Neural crest cell (in vitro differentiated cells): Measurements from ENCODE around the gene GPR55. TPM values are rescaled to one million over a fixed set of nuclear protein-coding genes. Genes with fewer than 3 reads are reported as not detected.
A peak's percentile ranks its signal among the peaks of the same experiment; 100 is the strongest.

Source experiments
- DNase-seq: peaks from one replicate; pipeline ENCODE4 v3.0.0; 2021; ENCODE audit warnings: low read depth, mixed read lengths, low spot score
- H3K27ac Mint-ChIP-seq: one replicate; pipeline ENCODE4 v1.8.0; 2021; ENCODE audit warnings: mild to moderate bottlenecking, mixed read lengths; ENCODE audit not compliant: unreplicated experiment
- H3K27me3 Mint-ChIP-seq: 2 replicates; pipeline ENCODE4 v1.8.0; 2021; ENCODE audit warnings: low read depth, mild to moderate bottlenecking, mixed read lengths
- H3K36me3 Mint-ChIP-seq: 2 replicates; pipeline ENCODE4 v1.8.0; 2021; ENCODE audit warnings: low read depth, mild to moderate bottlenecking, mixed read lengths
- H3K4me1 Mint-ChIP-seq: 2 replicates; pipeline ENCODE4 v1.8.0; 2021; ENCODE audit warnings: mixed read lengths
- H3K4me3 Mint-ChIP-seq: one replicate; pipeline ENCODE4 v1.8.0; 2021; ENCODE audit warnings: mild to moderate bottlenecking, mixed read lengths
- H3K9me3 Mint-ChIP-seq: 2 replicates; pipeline ENCODE4 v1.8.0; 2021; ENCODE audit warnings: mixed read lengths
- CTCF ChIP-seq: fragments of 200-600 bp; sonication (generic); conservative IDR thresholded peaks from 2 replicates; pipeline ENCODE4 v1.5.0; 2021; ENCODE audit warnings: antibody characterized with exemption, mild to moderate bottlenecking
- total RNA-seq: library from RNA; stranded (reverse); gene quantifications from 2 replicates; pipeline ENCODE4 v1.2.1, GENCODE V29; 2021

The GPR55 gene
- total RNA-seq, 1 donor from 2014 or later = not detected

- no peak for TF ChIP-seq CTCF
- DNase-seq = no peak
- no peak overlapping the region for H3K27ac Mint-ChIP-seq
- H3K27me3 Mint-ChIP-seq = peaks cover 28% of the 10 kb centered on the region
- H3K4me1 Mint-ChIP-seq = peaks cover 39% of the 10 kb centered on the region
- H3K4me3 Mint-ChIP-seq = peak overlapping the region; percentile 9
- peaks cover 3% of the 10 kb centered on the region for H3K36me3 Mint-ChIP-seq
- H3K9me3 Mint-ChIP-seq = peaks cover 6% of the 10 kb centered on the region
Measured at GRCh38 chr2:230958820-230959756, 34.0 kb upstream of the GPR55 start.

GRCh38 chr2:230957756-230958391, 32.8 kb upstream of the GPR55 start:
- DNase-seq = no peak
- peaks cover 3% of the 10 kb centered on the region for H3K36me3 Mint-ChIP-seq
- H3K27ac Mint-ChIP-seq = no peak overlapping the region
- no peak for TF ChIP-seq CTCF
- peak overlapping the region; percentile 66 for H3K4me3 Mint-ChIP-seq
- H3K4me1 Mint-ChIP-seq = peaks cover 39% of the 10 kb centered on the region
- peaks cover 28% of the 10 kb centered on the region for H3K27me3 Mint-ChIP-seq
- no peaks in the 10 kb centered on the region for H3K9me3 Mint-ChIP-seq

GRCh38 chr2:230956827-230957755, 32.0 kb upstream of the GPR55 start:
- Mint-ChIP-seq H3K36me3 (peaks cover 3% of the 10 kb centered on the region), H3K4me3 (peak overlapping the region; percentile 88), H3K9me3 (no peaks in the 10 kb centered on the region), H3K27me3 (peaks cover 28% of the 10 kb centered on the region), H3K4me1 (peaks cover 39% of the 10 kb centered on the region), H3K27ac (no peak overlapping the region)
- DNase-seq = peak; percentile 25
- TF ChIP-seq CTCF = no peak

DNA sequence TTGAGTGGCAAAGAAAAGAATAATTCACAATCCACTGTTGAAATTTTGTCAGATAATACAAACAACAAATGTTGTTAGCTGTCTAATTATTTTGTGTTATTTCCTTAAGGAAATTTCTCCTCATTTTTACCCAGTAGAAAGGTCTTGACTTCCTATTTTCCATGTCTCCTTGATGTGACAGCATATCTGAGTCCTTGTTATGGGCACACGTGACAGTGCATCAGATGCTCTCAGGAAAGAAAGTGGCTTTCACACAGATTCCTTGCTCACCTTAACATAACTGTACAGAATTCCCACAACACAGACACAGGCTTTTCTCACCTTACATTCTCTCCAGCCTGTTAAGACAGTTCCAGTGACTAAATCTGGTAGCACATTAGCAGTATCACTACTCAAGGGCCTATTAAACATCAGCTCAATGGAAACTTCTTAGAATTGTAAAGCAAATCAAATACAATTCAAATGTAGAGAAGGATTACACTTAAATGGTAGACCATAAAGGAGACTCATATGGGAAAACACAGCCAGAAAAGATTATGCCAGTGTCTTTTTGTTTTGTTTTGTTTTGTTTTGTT, 30.2 kb upstream of the GPR55 start:
- H3K27me3 Mint-ChIP-seq = peaks cover 28% of the 10 kb centered on the region

More for the DNA sequence above, 30.2 kb upstream of the GPR55 start:
- Mint-ChIP-seq H3K9me3 (no peaks in the 10 kb centered on the region), H3K36me3 (no peaks in the 10 kb centered on the region), H3K4me1 (peaks cover 35% of the 10 kb centered on the region), H3K4me3 (no peak overlapping the region), H3K27ac (no peak overlapping the region)
- no peak for DNase-seq
- TF ChIP-seq CTCF = no peak
